GM06990 (cell line): Measurements from ENCODE around the gene SLC25A13.
"Not testable (repeated sequence)": the region's sequence is repeated elsewhere in the genome, so short reads cannot be mapped to it uniquely, and the experiment has no call there.

Source experiments
- DNase-seq: peaks from one replicate; pipeline ENCODE4 v3.0.0-alpha.2; 2011; ENCODE audit not compliant: insufficient read length; ENCODE audit errors: extremely low read depth
- H3K27me3 ChIP-seq: replicated peaks from 2 replicates; pipeline ENCODE4 v1.6.0; 2011; ENCODE audit warnings: low read length; ENCODE audit not compliant: control insufficient read depth, insufficient read depth
- H3K36me3 ChIP-seq: 2 replicates; pipeline ENCODE4 v1.5.1; 2011; ENCODE audit warnings: low read length; ENCODE audit not compliant: control insufficient read depth, insufficient read depth
- H3K4me3 ChIP-seq: replicated peaks from 2 replicates; pipeline ENCODE4 v1.5.1; 2011; ENCODE audit warnings: low read depth, mild to moderate bottlenecking, control low read depth, low read length
- TF ChIP-seq, protein P1 (sequence below): IDR thresholded peaks from 2 replicates; pipeline ENCODE4 v1.5.1; 2011; ENCODE audit warnings: low read length, control low read depth, mild to moderate bottlenecking, inconsistent platforms; ENCODE audit not compliant: insufficient read depth, poor library complexity, severe bottlenecking

The SLC25A13 gene

GRCh38 chr7:96300986-96301385, 20.9 kb downstream of the SLC25A13 start:
- no peak for DNase-seq
- TF ChIP-seq, protein P1, sequence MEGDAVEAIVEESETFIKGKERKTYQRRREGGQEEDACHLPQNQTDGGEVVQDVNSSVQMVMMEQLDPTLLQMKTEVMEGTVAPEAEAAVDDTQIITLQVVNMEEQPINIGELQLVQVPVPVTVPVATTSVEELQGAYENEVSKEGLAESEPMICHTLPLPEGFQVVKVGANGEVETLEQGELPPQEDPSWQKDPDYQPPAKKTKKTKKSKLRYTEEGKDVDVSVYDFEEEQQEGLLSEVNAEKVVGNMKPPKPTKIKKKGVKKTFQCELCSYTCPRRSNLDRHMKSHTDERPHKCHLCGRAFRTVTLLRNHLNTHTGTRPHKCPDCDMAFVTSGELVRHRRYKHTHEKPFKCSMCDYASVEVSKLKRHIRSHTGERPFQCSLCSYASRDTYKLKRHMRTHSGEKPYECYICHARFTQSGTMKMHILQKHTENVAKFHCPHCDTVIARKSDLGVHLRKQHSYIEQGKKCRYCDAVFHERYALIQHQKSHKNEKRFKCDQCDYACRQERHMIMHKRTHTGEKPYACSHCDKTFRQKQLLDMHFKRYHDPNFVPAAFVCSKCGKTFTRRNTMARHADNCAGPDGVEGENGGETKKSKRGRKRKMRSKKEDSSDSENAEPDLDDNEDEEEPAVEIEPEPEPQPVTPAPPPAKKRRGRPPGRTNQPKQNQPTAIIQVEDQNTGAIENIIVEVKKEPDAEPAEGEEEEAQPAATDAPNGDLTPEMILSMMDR, result no peak
- Histone ChIP-seq H3K4me3 (no peak overlapping the region), H3K27me3 (no peaks in the 10 kb centered on the region), H3K36me3 (no peaks in the 10 kb centered on the region)

DNA sequence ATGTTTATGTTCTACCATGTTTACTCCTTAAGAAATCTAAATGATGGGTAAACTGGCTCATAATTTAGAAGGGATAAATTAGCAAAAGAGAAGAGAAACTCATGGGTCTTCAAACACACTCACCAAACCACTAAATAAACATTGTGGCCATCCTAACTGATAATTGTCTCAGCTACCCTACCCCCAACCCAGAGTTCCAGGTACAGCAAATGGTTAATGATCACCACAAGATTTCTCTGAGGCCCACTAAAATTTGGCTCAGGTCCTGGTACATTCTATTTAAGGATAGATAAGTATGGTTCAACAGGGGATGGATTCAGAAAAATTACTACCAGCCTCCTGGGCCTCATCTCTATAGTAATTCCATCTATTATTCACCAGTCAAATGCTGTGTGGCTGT, 21.4 kb downstream of the SLC25A13 start:
- Histone ChIP-seq H3K27me3 (no peaks in the 10 kb centered on the region), H3K4me3 (no peak overlapping the region), H3K36me3 (no peaks in the 10 kb centered on the region)
- TF ChIP-seq, protein P1, result no peak
- DNase-seq, result no peak

DNA sequence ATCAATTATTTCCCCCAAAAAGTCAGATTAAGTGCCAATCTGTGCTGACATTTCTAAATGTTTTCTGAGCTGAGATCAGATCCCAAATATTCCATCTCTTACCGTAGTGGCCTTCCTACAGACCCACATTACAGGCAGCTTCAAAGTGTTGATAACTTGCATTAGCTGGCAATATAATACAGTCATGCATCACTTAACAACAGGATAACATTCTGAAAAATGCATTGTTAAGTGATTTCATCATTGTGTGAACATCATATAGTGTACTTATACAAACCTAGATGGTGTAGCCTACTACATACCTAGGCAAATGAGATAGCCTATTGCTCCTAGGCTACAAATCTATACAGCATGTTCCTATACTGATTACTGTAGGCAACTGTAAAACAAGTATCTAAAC, 22.4 kb downstream of the SLC25A13 start:
- Histone ChIP-seq H3K4me3 (no peak overlapping the region), H3K36me3 (no peaks in the 10 kb centered on the region), H3K27me3 (no peaks in the 10 kb centered on the region)
- TF ChIP-seq, protein P1, result no peak
- no peak for DNase-seq

DNA sequence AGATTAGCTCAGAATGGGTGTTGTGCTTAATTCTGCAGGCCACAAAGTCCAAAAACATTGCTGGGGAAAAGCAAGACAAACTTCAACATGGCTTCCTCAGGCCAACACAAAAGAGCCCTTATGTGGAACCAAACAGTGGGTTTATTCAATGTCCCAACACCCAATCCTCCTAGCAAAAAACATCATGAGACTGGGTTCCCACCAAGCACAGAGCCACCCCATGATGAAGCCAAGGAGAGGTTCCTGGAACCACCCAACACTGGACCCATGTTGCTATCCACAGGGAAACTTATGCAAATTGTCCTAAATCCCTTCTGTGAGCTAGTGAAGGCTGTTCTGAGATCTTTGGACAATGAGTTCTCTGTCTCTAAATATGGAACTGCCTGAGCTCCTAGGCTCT, 24.0 kb downstream of the SLC25A13 start:
- no peaks in the 10 kb centered on the region for H3K36me3 ChIP-seq
- TF ChIP-seq, protein P1, result no peak
- H3K27me3 ChIP-seq, result no peaks in the 10 kb centered on the region
- no peak overlapping the region for H3K4me3 ChIP-seq
- no peak for DNase-seq

GRCh38 chr7:96297446-96297845, 24.5 kb downstream of the SLC25A13 start:
- not testable (repeated sequence) for H3K36me3 ChIP-seq, DNase-seq, H3K4me3 ChIP-seq, H3K27me3 ChIP-seq

GRCh38 chr7:96293911-96294310, 28.0 kb downstream of the SLC25A13 start:
- not testable (repeated sequence) for DNase-seq, H3K4me3 ChIP-seq

DNA sequence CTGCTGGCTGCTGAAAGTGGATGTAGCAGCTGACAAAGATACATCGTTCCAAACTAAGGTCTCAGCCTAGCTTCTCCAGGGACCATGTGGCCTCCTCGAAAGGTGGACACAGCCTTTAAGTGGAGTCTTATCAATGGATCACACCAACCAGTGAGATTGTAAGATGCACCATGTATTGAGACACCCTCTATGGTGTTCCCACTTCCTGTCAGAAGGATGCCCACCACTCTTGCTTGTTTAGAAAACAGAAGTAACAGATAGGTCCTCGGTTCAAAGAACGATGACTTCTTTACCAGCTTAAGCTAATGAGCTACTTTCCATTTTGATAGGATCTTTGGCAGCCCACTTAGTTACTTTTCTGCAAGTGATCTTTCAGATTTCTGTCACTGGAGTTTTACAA, 34.3 kb downstream of the SLC25A13 start:
- no peak for DNase-seq
- Histone ChIP-seq H3K36me3 (no peaks in the 10 kb centered on the region; the same call in 1 of the 2 replicates), H3K4me3 (no peak overlapping the region), H3K27me3 (no peaks in the 10 kb centered on the region)
- TF ChIP-seq, protein P1, result no peak

More at GRCh38 chr7:96293911-96294310, 28.0 kb downstream of the SLC25A13 start:
- not testable (repeated sequence) for H3K27me3 ChIP-seq, H3K36me3 ChIP-seq
